ENCODE data around the gene CRYBA2. TPM values are rescaled to one million over a fixed set of nuclear protein-coding genes. Genes with fewer than 3 reads are reported as not detected.

The CRYBA2 gene
- total RNA-seq, 1 donor from 2014 or later = not detected

GRCh38 chr2:218959141-218959731 lies 34.0 kb downstream of the CRYBA2 start, which contains the start of gene CDK5R2:
Gene CDK5R2, plus strand, starts transcription at chr2:218959666. Its CDS starts 155 bp downstream, at chr2:218959821.
- peaks cover 73% of the 10 kb centered on the region for H3K27me3 ChIP-seq
- H3K36me3 ChIP-seq = no peaks in the 10 kb centered on the region
- H3K27ac ChIP-seq = no peak within 1 kb of the TSS
- H3K4me1 ChIP-seq = peaks cover 3% of the 10 kb centered on the region
- intact Hi-C loops (cut with DNase I) = no loop called here
- no peaks in the 10 kb centered on the region for H3K9me3 ChIP-seq
- DNase-seq (peak; percentile 79), ATAC-seq (peak; percentile 67)
- peak within 1 kb of the TSS; percentile 23 for H3K4me3 ChIP-seq
- TF ChIP-seq CTCF (IDR thresholded peaks at IDR 0.05) = no peak

- no peak for DNase-seq
- Histone ChIP-seq H3K9me3 (no peaks in the 10 kb centered on the region), H3K4me3 (no peak overlapping the region), H3K27me3 (peaks cover 64% of the 10 kb centered on the region), H3K4me1 (peaks cover 3% of the 10 kb centered on the region), H3K36me3 (no peaks in the 10 kb centered on the region), H3K27ac (no peak overlapping the region)
- no peak for ATAC-seq
- intact Hi-C loops (cut with DNase I) = no loop called here
- TF ChIP-seq CTCF (IDR thresholded peaks at IDR 0.05) = no peak
These were observed 34.9 kb downstream of the CRYBA2 start for GRCh38 chr2:218958276-218958675.

GRCh38 chr2:218957671-218958070 lies 35.6 kb downstream of the CRYBA2 start:
- TF ChIP-seq CTCF (IDR thresholded peaks at IDR 0.05) = no peak
- Histone ChIP-seq H3K27ac (no peak overlapping the region), H3K9me3 (no peaks in the 10 kb centered on the region), H3K36me3 (no peaks in the 10 kb centered on the region), H3K4me1 (peaks cover 3% of the 10 kb centered on the region), H3K4me3 (no peak overlapping the region), H3K27me3 (peaks cover 57% of the 10 kb centered on the region)
- intact Hi-C loops (cut with DNase I) = no loop called here
- ATAC-seq (no peak), DNase-seq (no peak)

GRCh38 chr2:218956039-218956438 lies 37.2 kb downstream of the CRYBA2 start:
- DNase-seq (no peak), ATAC-seq (no peak)
- intact Hi-C loops (cut with DNase I) = no loop called here
- no peak overlapping the region for H3K4me3 ChIP-seq
- peaks cover 41% of the 10 kb centered on the region for H3K27me3 ChIP-seq
- no peaks in the 10 kb centered on the region for H3K9me3 ChIP-seq
- no peak overlapping the region for H3K27ac ChIP-seq
- TF ChIP-seq CTCF (IDR thresholded peaks at IDR 0.05) = no peak
- peaks cover 3% of the 10 kb centered on the region for H3K4me1 ChIP-seq
- H3K36me3 ChIP-seq = no peaks in the 10 kb centered on the region

- Histone ChIP-seq H3K27ac (no peak overlapping the region), H3K27me3 (peaks cover 34% of the 10 kb centered on the region), H3K4me3 (no peak overlapping the region), H3K36me3 (no peaks in the 10 kb centered on the region), H3K4me1 (peaks cover 3% of the 10 kb centered on the region), H3K9me3 (no peaks in the 10 kb centered on the region)
- ATAC-seq (no peak), DNase-seq (no peak)
- intact Hi-C loops (cut with DNase I) = no loop called here
- no peak for TF ChIP-seq CTCF (IDR thresholded peaks at IDR 0.05)
These were observed 38.5 kb downstream of the CRYBA2 start for GRCh38 chr2:218954541-218955300.
